Ovary (tissue), 9 donors: ENCODE results near the gene ZBTB1. TPM values are rescaled to one million over a fixed set of nuclear protein-coding genes. Genes with fewer than 3 reads are reported as not detected.
"Not testable (repeated sequence)": the region's sequence is repeated elsewhere in the genome, so short reads cannot be mapped to it uniquely, and the experiment has no call there.

Experiments
- DNase-seq, 5 donors: peaks; one replicate each; pipeline ENCODE4 v3.0.0-alpha.2; 2019 to 2020
- H3K27ac ChIP-seq, 2 donors: fragments of 200-600 bp; one replicate each; pipeline versions ENCODE4 v1.5.1 to v1.8.0; 2019 to 2022
- H3K27me3 ChIP-seq: fragments of 200-600 bp; one replicate; pipeline ENCODE4 v1.8.0; 2022
- H3K36me3 ChIP-seq: fragments of 200-600 bp; sonication (generic); one replicate; pipeline ENCODE4 v1.5.1; 2019
- H3K4me1 ChIP-seq: one replicate; pipeline ENCODE4 v1.8.1; 2013; ENCODE audit warnings: mild to moderate bottlenecking, moderate library complexity; ENCODE audit not compliant: insufficient read depth
- H3K4me3 ChIP-seq: fragments of 200-600 bp; sonication (generic); one replicate; pipeline ENCODE4 v1.5.1; 2017
- H3K9me3 ChIP-seq, 2 donors: fragments of 200-600 bp in 1 of 2; sonication (generic) in 1 of 2; one replicate each; pipeline versions ENCODE4 v1.5.1 to v1.8.1; 2013 to 2019; ENCODE audit warnings: mild to moderate bottlenecking in 1 of 2, moderate library complexity in 1 of 2
- CTCF ChIP-seq, 3 donors: fragments of 450-650 bp in 2 of 3; fragments of 200-600 bp in 1 of 3; IDR thresholded peaks; one replicate each; pipeline versions ENCODE4 v1.5.1 to v1.8.0; 2016 to 2022; ENCODE audit warnings: antibody characterized with exemption in 3 of 3, mild to moderate bottlenecking in 1 of 3
- EP300 ChIP-seq: sonication (generic); formaldehyde crosslinking; IDR thresholded peaks from one replicate; pipeline ENCODE4 v1.6.1; 2017; ENCODE audit warnings: antibody characterized with exemption
- POLR2A ChIP-seq: fragments of 450-650 bp; IDR thresholded peaks from one replicate; pipeline ENCODE4 v1.6.1; 2017; ENCODE audit warnings: antibody characterized with exemption, mild to moderate bottlenecking, moderate library complexity
- WGBS, 3 donors: extraction: QIAGEN DNeasy Blood & Tissue Kit in 1 of 3; methylation state at CpG; one replicate each; pipeline versions ENCODE4 v1.1.5 to v1.1.7; 2013 to 2017; 5-methylcytosine and 5-hydroxymethylcytosine counted together
- intact Hi-C, 4 donors: fragments of 100-400 bp; cut with DNase I; formaldehyde crosslinking; loops; one replicate each; pipeline versions ENCODE4 v1.11.0 to v1.15.1; 2022 to 2023
- polyA plus RNA-seq, 2 donors: library from polyadenylated mRNA; stranded (reverse); fragments of 200-250 nt in 1 of 2; fragments of 350-450 nt in 1 of 2; fragmentation: Illumina TruSeq in 1 of 2; extraction: RNeasy Lipid Tissue Mini Kit (QIAGEN cat#74804) in 1 of 2; gene quantifications; one replicate each; pipeline ENCODE4 v1.2.3, GENCODE V29; 2013 to 2014
- total RNA-seq, 7 donors: library from RNA; depleted of rRNA in 2 of 7; stranded (reverse); fragments of >200 nt in 2 of 7; fragmentation: NEBNext Ultra II Directional in 3 of 7; extraction: Animal tissue kit (Norgen Biotek cat#: 25700) in 3 of 7; gene quantifications; one replicate each; pipeline versions ENCODE4 v1.1.0 to v1.2.4, GENCODE V29; 2016 to 2023
- donor health status: DM: no; HTN: no; CAD: no; lungs with moderate emphysema.
- donor health status: DM: no; HTN: no; CAD: no.
- donor health status: Bipolar disorder and iron deficiency.
- donor health status: DM: yes; HTN: yes; CAD: no.
- donor health status: DM: no; HTN: no; CAD: no.
- donor health status: DM: yes; HTN: yes; CAD: no.

ZBTB1 gene
- total and polyA plus RNA-seq, 9 donors, result 13.0 to 35.8 (median 33.7) TPM

- Histone ChIP-seq H3K27ac (no peak overlapping the region), H3K9me3 (no peaks in the 10 kb centered on the region), H3K36me3 (no peaks in the 10 kb centered on the region), H3K4me1 (peaks cover 5% of the 10 kb centered on the region), H3K27me3 (no peaks in the 10 kb centered on the region), H3K4me3 (no peak overlapping the region)
- peak in 4 of 5 donors; percentile 45 to 76 (median 55) for DNase-seq
- no peak for TF ChIP-seq EP300
- TF ChIP-seq CTCF (IDR thresholded peaks at IDR 0.05), result peak; percentile 65 to 82 (median 66)
- intact Hi-C loops, result loop anchor here in 1 of 4 donors (10.0 kb wide), 1 partner anchor 124 kb away; no protein-coding TSS in a partner anchor
- 21 to 28% (median 23%) methylated on average over 4 of the region's 4 CpGs for WGBS, 3 donors
Measured at GRCh38 chr14:64510825-64511671, 6.5 kb downstream of the ZBTB1 start.

GRCh38 chr14:64513271-64513670 lies 8.7 kb downstream of the ZBTB1 start:
- WGBS, 3 donors, result 90 to 96% (median 92%) methylated on average over 2 of the region's 2 CpGs
- no peak overlapping the region for H3K4me3 ChIP-seq
- H3K36me3 ChIP-seq, result no peaks in the 10 kb centered on the region
- H3K4me1 ChIP-seq, result no peaks in the 10 kb centered on the region
- no peaks in the 10 kb centered on the region for H3K27me3 ChIP-seq
- intact Hi-C loops, result loop anchor here in 1 of 4 donors (10.0 kb wide), 1 partner anchor 122 kb away; no protein-coding TSS in a partner anchor
- H3K9me3 ChIP-seq, result no peaks in the 10 kb centered on the region
- H3K27ac ChIP-seq, result no peak overlapping the region
- no peak for DNase-seq
- TF ChIP-seq EP300 (no peak), CTCF (IDR thresholded peaks at IDR 0.05) (no peak), POLR2A (no peak)

- Histone ChIP-seq H3K4me1 (no peaks in the 10 kb centered on the region), H3K4me3 (no peak overlapping the region)
- no peak for TF ChIP-seq CTCF (IDR thresholded peaks at IDR 0.05)
- no peak for TF ChIP-seq POLR2A
- TF ChIP-seq EP300, result no peak
Measured at GRCh38 chr14:64515053-64515452, 10.5 kb downstream of the ZBTB1 start.

GRCh38 chr14:64516969-64517368 lies 12.4 kb downstream of the ZBTB1 start:
- intact Hi-C loops, result loop anchor here in 1 of 4 donors (10.0 kb wide), 1 partner anchor 118 kb away; no protein-coding TSS in a partner anchor
- H3K27me3 ChIP-seq, result no peaks in the 10 kb centered on the region
- H3K4me1 ChIP-seq, result no peaks in the 10 kb centered on the region
- TF ChIP-seq CTCF (IDR thresholded peaks at IDR 0.05) (no peak), POLR2A (no peak), EP300 (no peak)
- no peaks in the 10 kb centered on the region for H3K36me3 ChIP-seq
- H3K27ac ChIP-seq, result no peak overlapping the region
- WGBS, 3 donors, result 82 to 88% (median 82%) methylated on average over 1 of the region's 1 CpG
- H3K4me3 ChIP-seq, result no peak overlapping the region
- no peak for DNase-seq
- H3K9me3 ChIP-seq, result no peaks in the 10 kb centered on the region

More at GRCh38 chr14:64515053-64515452, 10.5 kb downstream of the ZBTB1 start:
- 9 to 16% (median 15%) methylated on average over 1 of the region's 1 CpG for WGBS, 3 donors
- no peak overlapping the region for H3K27ac ChIP-seq
- no peaks in the 10 kb centered on the region for H3K9me3 ChIP-seq
- no peaks in the 10 kb centered on the region for H3K27me3 ChIP-seq
- no peak for DNase-seq
- intact Hi-C loops, result loop anchor here in 1 of 4 donors (10.0 kb wide), 1 partner anchor 120 kb away; no protein-coding TSS in a partner anchor
- H3K36me3 ChIP-seq, result no peaks in the 10 kb centered on the region

GRCh38 chr14:64517667-64518066 lies 13.1 kb downstream of the ZBTB1 start:
- H3K27me3 ChIP-seq, H3K27ac ChIP-seq, H3K4me3 ChIP-seq, H3K4me1 ChIP-seq, H3K9me3 ChIP-seq, DNase-seq, H3K36me3 ChIP-seq: not testable (repeated sequence)
- 73 to 97% (median 94%) methylated on average over 6 of the region's 6 CpGs for WGBS, 3 donors
- intact Hi-C loops, result loop anchor here in 1 of 4 donors (10.0 kb wide), 1 partner anchor 117 kb away; no protein-coding TSS in a partner anchor
